ENCODE measurements around the gene OCIAD2. TPM values are rescaled to one million over a fixed set of nuclear protein-coding genes. Genes with fewer than 3 reads are reported as not detected.

OCIAD2 gene
- total RNA-seq, 1 donor from 2014 or later, result 18.9 TPM

DNA sequence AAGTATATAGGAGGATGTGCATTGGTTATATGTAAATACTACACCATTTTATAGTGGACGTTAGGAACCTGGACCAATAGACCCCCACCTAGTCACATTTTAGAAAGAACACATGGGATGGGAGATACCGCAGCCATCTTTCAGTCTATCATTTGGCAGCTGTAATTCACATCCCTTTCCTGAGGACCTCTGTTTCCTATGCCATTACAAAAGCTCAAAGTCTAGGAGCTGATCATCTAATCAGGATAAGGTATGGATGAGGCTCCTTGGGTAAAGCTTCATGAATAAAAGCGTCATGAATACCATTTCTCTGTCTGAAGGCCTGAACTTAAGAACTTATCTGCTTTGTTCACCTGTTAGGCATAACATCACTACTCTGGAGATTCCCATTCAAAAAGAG, 44.5 kb downstream of the OCIAD2 start:
- H3K4me3 ChIP-seq, result no peak overlapping the region
- no peak overlapping the region for H3K27ac ChIP-seq

DNA sequence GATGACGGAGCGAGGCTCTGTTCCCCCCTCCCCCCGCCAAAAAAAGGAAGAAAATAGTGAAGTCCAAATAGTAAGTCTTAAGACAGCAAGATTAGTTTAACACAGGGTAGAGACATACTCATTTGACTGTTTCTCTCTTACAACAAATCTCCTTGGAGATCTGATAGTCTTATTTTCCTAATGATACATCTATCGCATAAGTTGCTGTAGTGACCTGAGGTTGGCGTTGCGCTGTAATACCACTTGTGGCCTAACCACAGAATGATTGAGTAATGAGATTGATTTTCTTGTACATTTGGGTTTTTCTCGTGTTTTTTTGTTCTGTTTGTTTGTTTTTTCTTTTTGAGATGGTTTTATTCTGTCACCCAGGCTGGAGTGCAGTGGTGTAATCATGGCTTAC, 48.4 kb downstream of the OCIAD2 start:
- no peaks in the 10 kb centered on the region for H3K9me3 ChIP-seq
- peaks cover 0 to 25% of the 10 kb centered on the region in 2 donors for H3K36me3 ChIP-seq
- no peak overlapping the region for H3K27ac ChIP-seq
- no peaks in the 10 kb centered on the region for H3K4me1 ChIP-seq
- DNase-seq (ENCODE audit: extremely low spot score in 2 of 2), result no peak
- H3K4me3 ChIP-seq, result no peak overlapping the region
- intact Hi-C loops (cut with DNase I), result no loop called here
- TF ChIP-seq, protein P1, sequence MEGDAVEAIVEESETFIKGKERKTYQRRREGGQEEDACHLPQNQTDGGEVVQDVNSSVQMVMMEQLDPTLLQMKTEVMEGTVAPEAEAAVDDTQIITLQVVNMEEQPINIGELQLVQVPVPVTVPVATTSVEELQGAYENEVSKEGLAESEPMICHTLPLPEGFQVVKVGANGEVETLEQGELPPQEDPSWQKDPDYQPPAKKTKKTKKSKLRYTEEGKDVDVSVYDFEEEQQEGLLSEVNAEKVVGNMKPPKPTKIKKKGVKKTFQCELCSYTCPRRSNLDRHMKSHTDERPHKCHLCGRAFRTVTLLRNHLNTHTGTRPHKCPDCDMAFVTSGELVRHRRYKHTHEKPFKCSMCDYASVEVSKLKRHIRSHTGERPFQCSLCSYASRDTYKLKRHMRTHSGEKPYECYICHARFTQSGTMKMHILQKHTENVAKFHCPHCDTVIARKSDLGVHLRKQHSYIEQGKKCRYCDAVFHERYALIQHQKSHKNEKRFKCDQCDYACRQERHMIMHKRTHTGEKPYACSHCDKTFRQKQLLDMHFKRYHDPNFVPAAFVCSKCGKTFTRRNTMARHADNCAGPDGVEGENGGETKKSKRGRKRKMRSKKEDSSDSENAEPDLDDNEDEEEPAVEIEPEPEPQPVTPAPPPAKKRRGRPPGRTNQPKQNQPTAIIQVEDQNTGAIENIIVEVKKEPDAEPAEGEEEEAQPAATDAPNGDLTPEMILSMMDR (IDR thresholded peaks at IDR 0.05), result no peak
- no peak for TF ChIP-seq POLR2AphosphoS5 (IDR thresholded peaks at IDR 0.05; ENCODE audit: insufficient read depth in 1 of 2, low read depth in 1 of 2)
- no peak for TF ChIP-seq POLR2A (IDR thresholded peaks at IDR 0.05)
- no peaks in the 10 kb centered on the region for H3K27me3 ChIP-seq

More for the DNA sequence above, 44.5 kb downstream of the OCIAD2 start:
- DNase-seq (ENCODE audit: extremely low spot score in 2 of 2), result no peak
- TF ChIP-seq POLR2A (IDR thresholded peaks at IDR 0.05) (no peak), POLR2AphosphoS5 (IDR thresholded peaks at IDR 0.05; ENCODE audit: insufficient read depth in 1 of 2, low read depth in 1 of 2) (no peak)
- TF ChIP-seq, protein P1 (IDR thresholded peaks at IDR 0.05), result no peak
- no peaks in the 10 kb centered on the region for H3K4me1 ChIP-seq
- intact Hi-C loops (cut with DNase I), result no loop called here
- peaks cover 0 to 19% of the 10 kb centered on the region in 2 donors for H3K36me3 ChIP-seq
- no peaks in the 10 kb centered on the region for H3K9me3 ChIP-seq
- no peaks in the 10 kb centered on the region for H3K27me3 ChIP-seq

DNA sequence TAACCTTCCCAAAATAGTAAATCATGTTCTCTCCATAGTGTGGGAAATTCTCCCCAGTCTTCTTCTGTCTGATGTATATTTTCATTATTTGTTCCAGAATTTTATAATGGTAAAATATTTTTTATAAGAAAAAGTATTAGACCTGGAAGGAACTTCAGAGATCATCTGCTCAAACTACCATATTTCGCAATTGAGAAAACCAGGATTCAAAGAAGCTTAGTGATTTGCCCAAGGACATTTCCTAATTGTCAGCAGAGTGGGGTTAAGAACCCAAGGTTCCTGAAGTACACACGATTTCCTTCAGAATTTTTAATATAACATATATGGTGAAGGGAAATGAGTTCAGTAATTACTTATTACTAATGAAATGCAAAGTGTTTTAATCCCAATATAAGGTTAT, 51.6 kb downstream of the OCIAD2 start:
- TF ChIP-seq POLR2AphosphoS5 (IDR thresholded peaks at IDR 0.05; ENCODE audit: insufficient read depth in 1 of 2, low read depth in 1 of 2) (no peak), POLR2A (IDR thresholded peaks at IDR 0.05) (no peak)
- TF ChIP-seq, protein P1 (IDR thresholded peaks at IDR 0.05), result no peak
- H3K4me3 ChIP-seq, result no peak overlapping the region
- H3K4me1 ChIP-seq, result no peaks in the 10 kb centered on the region
- H3K27me3 ChIP-seq, result no peaks in the 10 kb centered on the region
- H3K9me3 ChIP-seq, result no peaks in the 10 kb centered on the region
- intact Hi-C loops (cut with DNase I), result no loop called here
- no peak overlapping the region for H3K27ac ChIP-seq
- H3K36me3 ChIP-seq, result peaks cover 0 to 33% of the 10 kb centered on the region in 2 donors
- no peak for DNase-seq (ENCODE audit: extremely low spot score in 2 of 2)

DNA sequence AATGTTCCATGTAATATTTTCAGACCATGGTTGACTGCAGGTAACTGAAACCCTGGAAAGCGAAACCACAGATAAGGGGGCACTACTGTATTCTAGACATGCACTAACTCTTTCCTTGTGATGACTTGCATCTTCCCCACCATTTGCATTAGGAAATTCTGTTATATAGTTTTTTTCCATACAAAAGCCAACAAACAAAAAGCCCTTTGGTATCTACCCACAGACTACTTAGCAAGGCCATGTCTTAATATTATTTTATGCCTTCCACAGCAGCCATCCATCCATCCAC, 52.2 kb downstream of the OCIAD2 start:
- DNase-seq (ENCODE audit: extremely low spot score in 2 of 2), result no peak
- intact Hi-C loops (cut with DNase I), result no loop called here
- Histone ChIP-seq H3K36me3 (peaks cover 0 to 34% of the 10 kb centered on the region in 2 donors), H3K4me1 (no peaks in the 10 kb centered on the region), H3K27me3 (no peaks in the 10 kb centered on the region), H3K4me3 (no peak overlapping the region), H3K27ac (no peak overlapping the region), H3K9me3 (no peaks in the 10 kb centered on the region)
- TF ChIP-seq, protein P1 (IDR thresholded peaks at IDR 0.05), result no peak
- no peak for TF ChIP-seq POLR2A (IDR thresholded peaks at IDR 0.05)
- no peak for TF ChIP-seq POLR2AphosphoS5 (IDR thresholded peaks at IDR 0.05; ENCODE audit: insufficient read depth in 1 of 2, low read depth in 1 of 2)

DNA sequence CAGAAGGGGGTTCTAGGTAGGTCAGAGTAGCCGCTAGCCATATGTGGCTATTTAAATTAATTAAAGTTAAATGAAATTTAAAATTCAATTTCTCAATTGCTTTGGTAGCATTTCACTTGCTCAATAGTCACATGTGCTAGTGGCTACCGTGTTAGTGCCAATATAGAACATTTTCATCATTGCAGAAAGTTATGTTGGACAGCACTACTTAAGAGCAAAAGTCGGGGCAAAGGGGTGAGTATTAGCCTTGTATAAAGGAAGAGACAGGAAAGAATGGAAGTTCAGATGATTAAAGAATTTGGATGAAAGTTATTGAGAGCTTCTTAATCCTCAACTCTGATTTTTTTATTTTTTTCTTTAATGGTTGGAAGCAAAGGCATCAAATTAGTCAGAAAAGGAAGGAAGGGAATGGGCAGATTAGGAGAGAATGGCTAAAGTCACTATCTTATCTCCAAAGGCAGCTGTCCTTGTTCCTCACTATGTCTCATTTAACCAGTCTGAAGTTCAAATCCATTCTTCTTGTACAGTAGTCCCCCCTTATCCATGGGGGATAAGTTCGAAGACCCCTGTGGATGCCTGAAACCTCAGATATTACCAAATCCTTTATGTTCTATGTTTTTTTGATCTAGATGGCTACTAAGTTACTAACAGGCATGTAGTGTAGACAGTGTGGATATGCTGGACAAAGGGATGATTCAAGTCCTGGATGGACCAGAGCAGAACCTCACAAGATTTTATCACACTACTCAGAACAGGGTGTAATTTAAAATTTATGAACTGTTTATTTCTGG, 52.8 kb downstream of the OCIAD2 start:
- H3K27me3 ChIP-seq, result no peaks in the 10 kb centered on the region
- DNase-seq (ENCODE audit: extremely low spot score in 2 of 2), result no peak
- no peak overlapping the region for H3K4me3 ChIP-seq
- H3K9me3 ChIP-seq, result no peaks in the 10 kb centered on the region
- H3K4me1 ChIP-seq, result no peaks in the 10 kb centered on the region
- TF ChIP-seq POLR2A (IDR thresholded peaks at IDR 0.05) (no peak), POLR2AphosphoS5 (IDR thresholded peaks at IDR 0.05; ENCODE audit: insufficient read depth in 1 of 2, low read depth in 1 of 2) (no peak)
- TF ChIP-seq, protein P1 (IDR thresholded peaks at IDR 0.05), result no peak
- intact Hi-C loops (cut with DNase I), result no loop called here
- H3K36me3 ChIP-seq, result peaks cover 0 to 39% of the 10 kb centered on the region in 2 donors
- no peak overlapping the region for H3K27ac ChIP-seq

Data from vagina (tissue), 2 donors.